Tibial artery (tissue), 4 donors: ENCODE measurements around the gene DMWD.

ENCODE experiments used
- DNase-seq, 2 donors: peaks; one replicate each; pipeline ENCODE4 v3.0.0-alpha.2; 2019
- H3K27ac ChIP-seq, 2 donors: fragments of 200-600 bp; sonication (generic) in 1 of 2; 1 replicate in 1 of 2; 2 replicates in 1 of 2; pipeline ENCODE4 v1.5.1; 2018 to 2019; ENCODE audit warnings: mild to moderate bottlenecking in 1 of 2
- H3K27me3 ChIP-seq, 2 donors: fragments of 200-600 bp; sonication (generic) in 1 of 2; one replicate each; pipeline versions ENCODE4 v1.5.1 to v1.6.0; 2016 to 2019
- H3K36me3 ChIP-seq, 3 donors: fragments of 200-600 bp; sonication (generic) in 2 of 3; one replicate each; pipeline ENCODE4 v1.5.1; 2016 to 2019; ENCODE audit warnings: mild to moderate bottlenecking in 2 of 3
- H3K4me1 ChIP-seq, 4 donors: fragments of 200-600 bp; sonication (generic) in 2 of 4; 1 replicate in 3 of 4; 2 replicates in 1 of 4; pipeline ENCODE4 v1.5.1; 2016 to 2019
- H3K4me3 ChIP-seq, 2 donors: fragments of 200-600 bp; sonication (generic) in 1 of 2; 1 replicate in 1 of 2; 2 replicates in 1 of 2; pipeline ENCODE4 v1.5.1; 2018 to 2019; ENCODE audit warnings: mild to moderate bottlenecking in 2 of 2
- H3K9me3 ChIP-seq, 3 donors: fragments of 200-600 bp; sonication (generic) in 1 of 3; one replicate each; pipeline ENCODE4 v1.5.1; 2016 to 2019
- CTCF ChIP-seq, 2 experiments: fragments of 200-600 bp in 1 of 2; fragments of 450-650 bp in 1 of 2; IDR thresholded peaks; one replicate each; pipeline ENCODE4 v1.5.1; 2017 to 2019; ENCODE audit warnings: antibody characterized with exemption in 2 of 2, mild to moderate bottlenecking in 1 of 2, moderate library complexity in 1 of 2
- intact Hi-C: fragments of 100-400 bp; cut with DNase I; formaldehyde crosslinking; loops from one replicate; pipeline ENCODE4 v1.15.0; 2023; ENCODE audit warnings: low total_unique reads

Gene DMWD

GRCh38 chr19:45824041-45824471, 31.4 kb upstream of the DMWD start:
- Histone ChIP-seq H3K4me3 (no peak overlapping the region), H3K36me3 (peaks cover 57 to 99% (median 95%) of the 10 kb centered on the region in 3 donors), H3K4me1 (no peaks in the 10 kb centered on the region), H3K27ac (no peak overlapping the region), H3K9me3 (no peaks in the 10 kb centered on the region), H3K27me3 (no peaks in the 10 kb centered on the region)
- TF ChIP-seq CTCF (IDR thresholded peaks at IDR 0.05) = no peak
- intact Hi-C loops = no loop called here
- no peak for DNase-seq

GRCh38 chr19:45823182-45823581, 30.5 kb upstream of the DMWD start:
- Histone ChIP-seq H3K9me3 (no peaks in the 10 kb centered on the region), H3K36me3 (peaks cover 48 to 98% (median 89%) of the 10 kb centered on the region in 3 donors), H3K27ac (no peak overlapping the region), H3K4me3 (no peak overlapping the region), H3K27me3 (no peaks in the 10 kb centered on the region), H3K4me1 (no peaks in the 10 kb centered on the region)
- TF ChIP-seq CTCF (IDR thresholded peaks at IDR 0.05) = no peak
- no peak for DNase-seq
- intact Hi-C loops = no loop called here

GRCh38 chr19:45822716-45823115, 30.1 kb upstream of the DMWD start:
- Histone ChIP-seq H3K27me3 (no peaks in the 10 kb centered on the region), H3K9me3 (no peaks in the 10 kb centered on the region), H3K4me1 (no peaks in the 10 kb centered on the region), H3K4me3 (no peak overlapping the region), H3K27ac (no peak overlapping the region), H3K36me3 (peaks cover 44 to 93% (median 89%) of the 10 kb centered on the region in 3 donors)
- intact Hi-C loops = no loop called here
- no peak for TF ChIP-seq CTCF (IDR thresholded peaks at IDR 0.05)
- no peak for DNase-seq

- intact Hi-C loops = no loop called here
- peaks cover 36 to 82% (median 81%) of the 10 kb centered on the region in 3 donors for H3K36me3 ChIP-seq
- DNase-seq = no peak
- H3K27ac ChIP-seq = no peak overlapping the region
- H3K27me3 ChIP-seq = no peaks in the 10 kb centered on the region
- no peak for TF ChIP-seq CTCF (IDR thresholded peaks at IDR 0.05)
- H3K4me1 ChIP-seq = peaks cover 0 to 7% (median 0%) of the 10 kb centered on the region in 4 donors
- H3K9me3 ChIP-seq = no peaks in the 10 kb centered on the region
- no peak overlapping the region for H3K4me3 ChIP-seq
These were observed 28.9 kb upstream of the DMWD start for GRCh38 chr19:45821570-45821969.

- Histone ChIP-seq H3K27ac (no peak overlapping the region), H3K27me3 (no peaks in the 10 kb centered on the region), H3K9me3 (no peaks in the 10 kb centered on the region), H3K4me3 (no peak overlapping the region), H3K4me1 (peaks cover 0 to 7% (median 0%) of the 10 kb centered on the region in 4 donors), H3K36me3 (peaks cover 32 to 77% (median 76%) of the 10 kb centered on the region in 3 donors)
- no peak for TF ChIP-seq CTCF (IDR thresholded peaks at IDR 0.05)
- no peak for DNase-seq
- intact Hi-C loops = no loop called here
These were observed 28.5 kb upstream of the DMWD start for GRCh38 chr19:45821103-45821521.
